Activated T-cell treated with anti-CD3 and anti-CD28 coated beads, Interleukin-2, amount 50 U/mL, for 24 hours (primary cell): ENCODE results near the gene P4HA2.
"Not testable (repeated sequence)": the region's sequence is repeated elsewhere in the genome, so short reads cannot be mapped to it uniquely, and the experiment has no call there.

Source experiments
- DNase-seq: peaks from one replicate; pipeline ENCODE4 v3.0.0-alpha.2; 2020
- H3K27ac Mint-ChIP-seq: 2 replicates; pipeline ENCODE4 v1.8.0; 2020; ENCODE audit warnings: mild to moderate bottlenecking, mixed read lengths
- H3K27me3 Mint-ChIP-seq: 2 replicates; pipeline ENCODE4 v1.8.0; 2020; ENCODE audit warnings: mixed read lengths
- H3K36me3 Mint-ChIP-seq: 2 replicates; pipeline ENCODE4 v1.8.0; 2020; ENCODE audit warnings: low read depth, mixed read lengths
- H3K4me1 Mint-ChIP-seq: 2 replicates; pipeline ENCODE4 v1.8.0; 2020; ENCODE audit warnings: low read depth, mixed read lengths
- H3K4me3 Mint-ChIP-seq: 2 replicates; pipeline ENCODE4 v1.8.0; 2020; ENCODE audit warnings: mild to moderate bottlenecking, moderate library complexity, mixed read lengths
- H3K9me3 Mint-ChIP-seq: 2 replicates; pipeline ENCODE4 v1.8.0; 2020; ENCODE audit warnings: mixed read lengths

The P4HA2 gene

DNA sequence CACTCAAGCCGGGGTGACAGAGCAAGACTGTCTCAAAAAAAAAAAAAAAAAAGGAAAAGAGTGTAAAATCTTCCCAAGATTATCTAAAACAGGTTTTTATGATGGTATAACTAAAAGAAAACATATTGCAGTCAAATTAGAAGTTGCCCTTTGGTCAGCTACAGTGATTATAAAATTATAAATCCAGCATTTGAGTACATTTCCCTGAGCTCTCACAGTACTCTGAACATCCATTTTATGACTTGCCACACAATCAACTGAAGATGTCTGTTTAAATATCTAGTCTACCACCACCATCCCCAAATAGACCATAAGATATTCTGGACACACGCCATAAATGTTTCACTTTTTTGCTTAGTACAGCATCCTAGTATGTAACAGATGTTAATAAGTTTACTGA lies 77.1 kb downstream of the P4HA2 start:
- Mint-ChIP-seq H3K27ac (no peak overlapping the region), H3K4me3 (no peak overlapping the region), H3K4me1 (no peaks in the 10 kb centered on the region), H3K36me3 (no peaks in the 10 kb centered on the region), H3K9me3 (peaks cover 21% of the 10 kb centered on the region), H3K27me3 (peaks cover 27% of the 10 kb centered on the region)
- no peak for DNase-seq

DNA sequence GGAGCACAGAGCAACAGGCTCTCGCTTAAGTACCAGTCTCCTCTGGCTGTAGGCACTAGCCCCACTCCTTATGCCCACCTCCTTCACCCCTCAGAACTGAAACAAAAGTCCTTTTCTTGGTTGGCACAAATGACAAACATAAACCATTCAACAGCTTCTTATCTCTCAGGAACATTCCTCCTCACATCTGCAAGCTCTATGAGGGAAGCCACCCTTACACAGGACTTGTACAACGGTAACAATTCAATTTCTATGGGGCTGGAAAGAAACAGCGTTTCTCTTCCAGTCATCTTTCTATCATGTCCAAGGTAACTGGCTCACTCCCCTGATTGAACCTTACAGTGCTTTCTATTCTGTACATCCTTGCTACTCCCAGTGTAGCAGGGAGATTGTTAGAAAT lies 80.0 kb downstream of the P4HA2 start:
- Mint-ChIP-seq H3K4me1 (no peaks in the 10 kb centered on the region), H3K9me3 (peaks cover 25% of the 10 kb centered on the region), H3K27me3 (peaks cover 14% of the 10 kb centered on the region), H3K27ac (no peak overlapping the region), H3K4me3 (no peak overlapping the region), H3K36me3 (no peaks in the 10 kb centered on the region)
- DNase-seq, result no peak

GRCh38 chr5:132145326-132145725 lies 82.3 kb downstream of the P4HA2 start:
- H3K4me1 Mint-ChIP-seq, result not testable (repeated sequence)

GRCh38 chr5:132143148-132143547 lies 84.5 kb downstream of the P4HA2 start:
- no peaks in the 10 kb centered on the region for H3K4me1 Mint-ChIP-seq
- H3K27me3 Mint-ChIP-seq, result peaks cover 11% of the 10 kb centered on the region
- no peak for DNase-seq
- no peaks in the 10 kb centered on the region for H3K36me3 Mint-ChIP-seq
- H3K27ac Mint-ChIP-seq, result no peak overlapping the region
- no peak overlapping the region for H3K4me3 Mint-ChIP-seq
- peaks cover 36% of the 10 kb centered on the region for H3K9me3 Mint-ChIP-seq

More at GRCh38 chr5:132145326-132145725, 82.3 kb downstream of the P4HA2 start:
- H3K27me3 Mint-ChIP-seq, H3K4me3 Mint-ChIP-seq, DNase-seq, H3K27ac Mint-ChIP-seq, H3K36me3 Mint-ChIP-seq: not testable (repeated sequence)
- H3K9me3 Mint-ChIP-seq, result peaks cover 25% of the 10 kb centered on the region

DNA sequence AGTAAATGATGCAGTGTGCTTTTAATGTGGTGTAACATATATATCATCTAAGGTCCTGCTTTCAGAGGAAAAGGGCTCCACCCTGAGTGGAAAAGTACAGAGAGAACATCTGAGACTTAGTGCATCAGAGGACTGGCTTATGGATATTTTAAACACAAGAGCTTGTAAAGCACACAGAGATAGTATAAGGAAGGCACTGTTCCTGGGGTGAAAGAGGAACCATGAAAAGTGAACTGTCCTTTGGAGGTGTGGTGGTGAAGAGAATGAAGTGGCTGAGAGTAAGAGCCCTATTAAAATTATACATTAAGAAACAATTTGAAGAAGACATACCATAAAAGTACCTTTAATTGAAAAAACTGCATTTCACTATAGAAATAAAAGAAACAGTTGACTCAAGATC lies 85.2 kb downstream of the P4HA2 start:
- Mint-ChIP-seq H3K4me1 (no peaks in the 10 kb centered on the region), H3K4me3 (no peak overlapping the region), H3K27ac (no peak overlapping the region), H3K27me3 (peaks cover 12% of the 10 kb centered on the region), H3K36me3 (no peaks in the 10 kb centered on the region), H3K9me3 (peaks cover 36% of the 10 kb centered on the region)
- no peak for DNase-seq
